CD1c-positive myeloid dendritic cell (primary cell): ENCODE data around the gene BTBD7.
"Not testable (repeated sequence)": the region's sequence is repeated elsewhere in the genome, so short reads cannot be mapped to it uniquely, and the experiment has no call there.

ENCODE experiments used
- DNase-seq: peaks from one replicate; pipeline ENCODE4 v3.0.0-alpha.2; 2016; ENCODE audit errors: extremely low spot score

Gene BTBD7, protein sequence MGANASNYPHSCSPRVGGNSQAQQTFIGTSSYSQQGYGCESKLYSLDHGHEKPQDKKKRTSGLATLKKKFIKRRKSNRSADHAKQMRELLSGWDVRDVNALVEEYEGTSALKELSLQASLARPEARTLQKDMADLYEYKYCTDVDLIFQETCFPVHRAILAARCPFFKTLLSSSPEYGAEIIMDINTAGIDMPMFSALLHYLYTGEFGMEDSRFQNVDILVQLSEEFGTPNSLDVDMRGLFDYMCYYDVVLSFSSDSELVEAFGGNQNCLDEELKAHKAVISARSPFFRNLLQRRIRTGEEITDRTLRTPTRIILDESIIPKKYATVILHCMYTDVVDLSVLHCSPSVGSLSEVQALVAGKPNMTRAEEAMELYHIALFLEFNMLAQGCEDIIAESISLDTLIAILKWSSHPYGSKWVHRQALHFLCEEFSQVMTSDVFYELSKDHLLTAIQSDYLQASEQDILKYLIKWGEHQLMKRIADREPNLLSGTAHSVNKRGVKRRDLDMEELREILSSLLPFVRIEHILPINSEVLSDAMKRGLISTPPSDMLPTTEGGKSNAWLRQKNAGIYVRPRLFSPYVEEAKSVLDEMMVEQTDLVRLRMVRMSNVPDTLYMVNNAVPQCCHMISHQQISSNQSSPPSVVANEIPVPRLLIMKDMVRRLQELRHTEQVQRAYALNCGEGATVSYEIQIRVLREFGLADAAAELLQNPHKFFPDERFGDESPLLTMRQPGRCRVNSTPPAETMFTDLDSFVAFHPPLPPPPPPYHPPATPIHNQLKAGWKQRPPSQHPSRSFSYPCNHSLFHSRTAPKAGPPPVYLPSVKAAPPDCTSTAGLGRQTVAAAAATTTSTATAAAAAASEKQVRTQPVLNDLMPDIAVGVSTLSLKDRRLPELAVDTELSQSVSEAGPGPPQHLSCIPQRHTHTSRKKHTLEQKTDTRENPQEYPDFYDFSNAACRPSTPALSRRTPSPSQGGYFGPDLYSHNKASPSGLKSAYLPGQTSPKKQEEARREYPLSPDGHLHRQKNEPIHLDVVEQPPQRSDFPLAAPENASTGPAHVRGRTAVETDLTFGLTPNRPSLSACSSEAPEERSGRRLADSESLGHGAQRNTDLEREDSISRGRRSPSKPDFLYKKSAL

GRCh38 chr14:93332853-93333630 is at the start of gene BTBD7:
TSS of gene BTBD7 (minus strand) at chr14:93333036. CDS start at chr14:93296051, 36,985 bp downstream.
- peak; percentile 100 for DNase-seq

GRCh38 chr14:93381644-93382043 is 48.8 kb upstream of the BTBD7 start:
- DNase-seq = no peak

DNA sequence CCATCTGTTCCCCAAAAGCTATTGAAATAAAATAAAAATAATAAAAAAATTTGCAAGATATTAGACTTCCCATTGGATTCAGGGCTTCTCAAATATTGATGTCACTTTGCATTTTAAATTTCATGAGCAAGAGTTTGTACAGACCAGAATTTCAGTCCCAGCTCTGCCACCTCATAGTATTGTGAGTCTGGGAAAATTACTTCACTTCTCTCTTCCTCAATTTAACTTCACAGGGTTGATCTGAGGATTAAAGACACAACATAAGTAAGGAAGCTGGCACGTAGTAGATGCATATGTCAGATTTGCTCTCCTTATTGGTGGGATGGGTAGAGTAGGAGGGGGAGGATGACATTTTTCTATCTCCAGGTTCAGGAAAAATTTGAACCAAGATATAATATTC is 47.0 kb upstream of the BTBD7 start:
- DNase-seq = peak; percentile 74

DNA sequence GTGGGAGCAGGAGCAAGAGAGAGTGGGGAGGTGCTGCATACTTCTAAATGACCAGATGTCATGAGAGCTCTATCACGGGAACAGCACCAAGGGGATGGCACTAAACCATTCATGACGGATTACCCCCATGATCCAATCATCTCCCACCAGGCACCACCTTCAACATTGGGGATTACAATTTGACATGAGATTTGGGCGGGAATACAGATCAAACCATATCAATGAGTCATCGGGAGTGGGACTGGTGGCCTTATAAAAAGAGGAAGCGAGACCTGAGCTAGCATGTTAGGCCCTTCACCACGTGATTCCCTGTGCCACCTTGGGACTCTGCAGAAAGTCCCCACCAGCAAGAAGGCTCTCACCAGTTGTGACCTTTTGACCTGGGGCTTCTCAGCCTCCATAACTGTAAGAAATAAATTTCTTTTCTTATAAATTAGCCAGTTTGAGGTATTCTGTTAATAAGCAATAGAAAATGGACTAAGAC is 42.9 kb upstream of the BTBD7 start:
- DNase-seq = peak; percentile 87

DNA sequence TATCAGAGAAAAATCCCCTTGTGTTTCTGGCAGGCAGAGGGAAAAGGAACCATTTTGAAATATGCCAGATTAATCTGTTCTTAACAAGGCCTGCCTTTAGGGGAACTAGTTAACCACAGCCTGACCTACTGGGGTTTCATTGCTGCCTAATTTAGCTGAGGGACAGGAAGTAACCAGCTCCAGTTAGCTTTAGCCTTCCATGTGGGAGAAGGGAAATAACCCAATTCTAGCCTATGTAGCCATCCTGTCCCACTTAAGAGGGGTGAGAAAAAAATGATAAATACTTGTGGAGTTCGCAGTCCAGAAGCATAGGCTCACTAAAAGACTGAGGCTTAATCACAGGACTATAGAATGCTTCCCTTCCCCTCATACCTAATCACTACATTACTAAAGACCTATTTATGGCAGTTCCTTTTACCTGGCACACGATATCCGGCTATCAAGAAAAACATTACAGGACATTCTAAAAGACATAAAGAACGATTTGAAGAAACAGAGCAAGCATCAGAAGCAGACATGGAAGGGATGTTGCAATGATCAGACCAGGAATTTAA is 37.0 kb upstream of the BTBD7 start:
- peak; percentile 80 for DNase-seq

- DNase-seq = peak; percentile 29
Measured at GRCh38 chr14:93368996-93369712, 36.3 kb upstream of the BTBD7 start.

GRCh38 chr14:93354873-93355272 is 22.0 kb upstream of the BTBD7 start:
- not testable (repeated sequence) for DNase-seq

- DNase-seq = no peak
Measured at GRCh38 chr14:93348292-93348691, 15.5 kb upstream of the BTBD7 start.

- DNase-seq = no peak
Measured at GRCh38 chr14:93347850-93348249, 15.0 kb upstream of the BTBD7 start.

- DNase-seq = no peak
Measured at GRCh38 chr14:93346926-93347721, 14.3 kb upstream of the BTBD7 start, which contains the start of gene COX8C. TSS of gene COX8C (plus strand) at chr14:93347182. CDS start at chr14:93347269, 87 bp downstream.

GRCh38 chr14:93343797-93344196 is 11.0 kb upstream of the BTBD7 start:
- DNase-seq = no peak

- peak; percentile 75 for DNase-seq
Measured at GRCh38 chr14:93343266-93343665, 10.4 kb upstream of the BTBD7 start.

DNA sequence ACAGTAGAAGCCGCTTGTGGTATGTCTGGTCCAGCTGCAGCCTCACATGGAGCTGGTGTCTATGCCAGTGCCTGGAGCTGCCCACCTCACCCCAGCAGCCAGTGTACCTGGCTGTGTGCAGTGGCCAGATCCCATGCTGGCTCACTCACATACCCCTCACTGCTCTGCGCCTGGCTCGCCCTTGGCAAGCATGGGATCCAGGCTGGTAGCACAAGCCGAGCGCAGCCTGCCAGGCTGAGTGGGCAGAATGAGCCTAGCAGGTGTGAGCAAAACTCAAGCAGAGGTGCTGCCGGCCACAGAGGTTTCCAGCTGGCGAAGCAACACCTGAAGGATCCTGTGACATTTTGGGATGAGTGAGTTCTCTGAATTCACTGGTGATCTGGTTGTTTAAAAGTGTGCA is 5.0 kb upstream of the BTBD7 start:
- no peak for DNase-seq

GRCh38 chr14:93337143-93337753 is 4.4 kb upstream of the BTBD7 start:
- no peak for DNase-seq

GRCh38 chr14:93333631-93334103 is 831 bp upstream of the BTBD7 start:
- no peak for DNase-seq

DNA sequence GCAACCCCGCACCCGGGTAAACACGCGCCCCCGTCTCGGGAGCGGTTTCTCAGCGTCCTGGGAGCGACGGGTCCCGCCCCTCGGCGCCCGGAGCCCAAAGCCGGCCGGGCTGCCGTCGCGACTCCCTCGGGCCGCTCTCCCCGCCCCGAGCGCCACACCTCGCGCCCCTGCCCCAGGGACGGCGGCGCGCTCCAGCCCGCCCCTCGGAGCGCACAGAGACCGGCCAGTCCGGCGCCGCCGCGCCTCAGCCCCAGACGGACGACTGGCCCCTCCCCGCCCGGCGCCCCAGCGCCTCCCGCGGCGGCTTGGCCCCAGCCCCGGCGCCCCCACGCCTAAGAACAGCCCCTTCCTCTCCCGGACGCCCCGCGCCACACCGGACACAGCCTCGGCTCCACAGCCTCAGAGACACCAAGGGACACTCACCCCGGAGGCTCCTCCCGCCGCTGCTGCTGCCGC is 411 bp downstream of the BTBD7 start:
- DNase-seq = peak; percentile 75

GRCh38 chr14:93331728-93332396 is 974 bp downstream of the BTBD7 start:
- DNase-seq = no peak
